ENCODE measurements around the gene NCBP2L. TPM values are rescaled to one million over a fixed set of nuclear protein-coding genes. Genes with fewer than 3 reads are reported as not detected.

The NCBP2L gene
- total RNA-seq, 4 donors from 2014 or later = not detected

DNA sequence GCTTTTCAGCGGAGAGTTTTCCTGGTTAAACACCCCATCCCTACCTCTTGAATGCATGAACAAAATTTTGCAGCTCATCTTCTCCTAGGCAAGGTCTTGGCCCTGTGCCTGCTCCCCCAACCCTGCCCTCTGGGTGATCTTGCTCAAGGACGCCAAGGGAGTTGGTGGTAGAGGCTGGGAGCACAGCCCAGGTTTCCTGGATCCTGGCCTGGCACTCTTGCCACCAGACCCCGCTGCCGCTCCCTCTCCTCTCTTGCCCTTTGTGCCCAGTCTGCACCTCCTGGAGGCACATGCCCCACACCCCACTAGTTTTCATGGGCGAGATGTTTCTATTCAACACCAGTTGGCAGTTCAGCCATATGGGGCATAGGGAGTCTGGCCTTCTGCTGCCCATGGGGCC lies 39.3 kb upstream of the NCBP2L start:
- H3K9me3 ChIP-seq = no peaks in the 10 kb centered on the region
- H3K36me3 ChIP-seq = no peaks in the 10 kb centered on the region
- DNase-seq (ENCODE audit: extremely low spot score) = no peak
- no peak overlapping the region for H3K4me3 ChIP-seq
- H3K27me3 ChIP-seq = no peaks in the 10 kb centered on the region
- H3K4me1 ChIP-seq = peaks cover 76 to 96% (median 88%) of the 10 kb centered on the region in 4 donors
- no peak for TF ChIP-seq EP300 (IDR thresholded peaks at IDR 0.05)
- TF ChIP-seq, protein P1, sequence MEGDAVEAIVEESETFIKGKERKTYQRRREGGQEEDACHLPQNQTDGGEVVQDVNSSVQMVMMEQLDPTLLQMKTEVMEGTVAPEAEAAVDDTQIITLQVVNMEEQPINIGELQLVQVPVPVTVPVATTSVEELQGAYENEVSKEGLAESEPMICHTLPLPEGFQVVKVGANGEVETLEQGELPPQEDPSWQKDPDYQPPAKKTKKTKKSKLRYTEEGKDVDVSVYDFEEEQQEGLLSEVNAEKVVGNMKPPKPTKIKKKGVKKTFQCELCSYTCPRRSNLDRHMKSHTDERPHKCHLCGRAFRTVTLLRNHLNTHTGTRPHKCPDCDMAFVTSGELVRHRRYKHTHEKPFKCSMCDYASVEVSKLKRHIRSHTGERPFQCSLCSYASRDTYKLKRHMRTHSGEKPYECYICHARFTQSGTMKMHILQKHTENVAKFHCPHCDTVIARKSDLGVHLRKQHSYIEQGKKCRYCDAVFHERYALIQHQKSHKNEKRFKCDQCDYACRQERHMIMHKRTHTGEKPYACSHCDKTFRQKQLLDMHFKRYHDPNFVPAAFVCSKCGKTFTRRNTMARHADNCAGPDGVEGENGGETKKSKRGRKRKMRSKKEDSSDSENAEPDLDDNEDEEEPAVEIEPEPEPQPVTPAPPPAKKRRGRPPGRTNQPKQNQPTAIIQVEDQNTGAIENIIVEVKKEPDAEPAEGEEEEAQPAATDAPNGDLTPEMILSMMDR (IDR thresholded peaks at IDR 0.05) = no peak
- no peak for TF ChIP-seq POLR2A (IDR thresholded peaks at IDR 0.05; ENCODE audit: low read depth)
- TF ChIP-seq POLR2AphosphoS5 (IDR thresholded peaks at IDR 0.05) = no peak
- intact Hi-C loops (cut with DNase I) = no loop called here
- WGBS = 100% methylated on average over 1 of the region's 5 CpGs
- peak overlapping the region; percentile 35 to 92 (median 39) for H3K27ac ChIP-seq (replicated peaks in 1 of 4)

DNA sequence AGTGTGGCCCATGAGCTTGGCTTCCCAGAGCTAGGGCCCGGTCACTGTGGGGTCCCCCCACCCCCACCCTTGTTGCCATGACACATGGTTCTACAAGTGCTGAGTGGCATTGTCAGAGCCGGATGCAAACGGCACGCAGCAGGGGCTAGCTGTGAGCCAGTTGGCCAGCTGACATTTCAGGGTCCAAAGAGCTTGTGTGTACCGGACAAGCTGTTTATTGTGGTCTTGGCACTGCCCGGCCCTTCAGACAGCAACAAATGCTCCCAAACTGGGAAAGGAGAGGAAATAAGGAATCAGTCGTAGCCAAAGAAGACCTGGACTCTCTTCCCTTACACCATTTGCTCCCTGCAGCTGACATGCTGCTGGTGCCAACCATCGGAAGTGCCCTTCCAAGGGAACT lies 38.8 kb upstream of the NCBP2L start:
- no peaks in the 10 kb centered on the region for H3K27me3 ChIP-seq
- no peaks in the 10 kb centered on the region for H3K9me3 ChIP-seq
- H3K4me1 ChIP-seq = peaks cover 78 to 96% (median 89%) of the 10 kb centered on the region in 4 donors
- intact Hi-C loops (cut with DNase I) = no loop called here
- peak overlapping the region; percentile 35 to 92 (median 39) for H3K27ac ChIP-seq (replicated peaks in 1 of 4)
- no peaks in the 10 kb centered on the region for H3K36me3 ChIP-seq
- TF ChIP-seq EP300 (IDR thresholded peaks at IDR 0.05) = no peak
- TF ChIP-seq POLR2AphosphoS5 (IDR thresholded peaks at IDR 0.05) = no peak
- TF ChIP-seq POLR2A (IDR thresholded peaks at IDR 0.05; ENCODE audit: low read depth) = no peak
- TF ChIP-seq, protein P1 (IDR thresholded peaks at IDR 0.05) = no peak
- DNase-seq (ENCODE audit: extremely low spot score) = no peak
- H3K4me3 ChIP-seq = no peak overlapping the region
- 94% methylated on average over 8 of the region's 8 CpGs for WGBS

DNA sequence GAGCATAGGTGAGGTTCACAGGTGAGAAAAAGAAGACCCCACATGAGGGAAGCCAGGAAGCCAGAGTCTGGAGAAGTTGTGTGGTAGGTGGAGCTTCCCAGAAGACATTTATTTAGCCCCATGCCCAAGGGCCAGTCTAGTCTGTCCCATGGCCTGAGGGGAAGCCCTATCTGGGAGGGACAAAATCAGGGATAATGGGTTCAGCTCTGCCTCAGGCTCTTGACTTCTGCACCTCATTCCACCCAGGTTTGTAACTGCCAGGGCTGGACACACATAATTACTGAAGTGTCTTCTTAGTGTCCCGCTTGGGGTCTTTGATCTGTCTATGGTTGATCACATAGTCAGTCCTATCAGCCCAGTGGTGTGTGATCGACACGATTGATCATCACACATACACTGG lies 38.0 kb upstream of the NCBP2L start:
- intact Hi-C loops (cut with DNase I) = no loop called here
- H3K9me3 ChIP-seq = no peaks in the 10 kb centered on the region
- H3K36me3 ChIP-seq = no peaks in the 10 kb centered on the region
- TF ChIP-seq, protein P1 (IDR thresholded peaks at IDR 0.05) = no peak
- TF ChIP-seq POLR2AphosphoS5 (IDR thresholded peaks at IDR 0.05) (no peak), POLR2A (IDR thresholded peaks at IDR 0.05; ENCODE audit: low read depth) (no peak), EP300 (IDR thresholded peaks at IDR 0.05) (no peak)
- no peak for DNase-seq (ENCODE audit: extremely low spot score)
- H3K27ac ChIP-seq (replicated peaks in 1 of 4) = peak overlapping the region; percentile 15 to 92 (median 90)
- H3K27me3 ChIP-seq = no peaks in the 10 kb centered on the region
- H3K4me3 ChIP-seq = no peak overlapping the region
- WGBS = 100% methylated on average over 1 of the region's 3 CpGs
- peaks cover 78 to 96% (median 86%) of the 10 kb centered on the region in 4 donors for H3K4me1 ChIP-seq

DNA sequence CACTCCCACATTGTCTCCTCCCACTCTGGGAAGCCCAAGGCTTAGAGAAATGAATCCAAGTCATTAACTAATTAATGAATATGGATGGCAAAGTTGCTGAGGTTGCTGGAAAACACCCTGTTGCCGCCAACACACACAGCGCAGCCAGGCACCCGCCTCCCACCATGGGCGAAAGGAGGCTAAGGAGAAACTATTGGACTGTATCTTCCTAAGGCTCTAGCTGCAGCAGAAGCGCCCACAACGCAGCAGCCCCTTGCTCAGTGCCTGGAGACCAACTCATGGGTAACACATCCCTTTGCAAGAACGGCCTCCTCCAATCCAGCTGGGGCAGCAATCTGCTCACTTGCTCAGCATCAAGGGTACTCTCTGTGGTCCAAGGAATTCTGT lies 36.1 kb upstream of the NCBP2L start:
- Histone ChIP-seq H3K27me3 (no peaks in the 10 kb centered on the region), H3K36me3 (no peaks in the 10 kb centered on the region), H3K9me3 (no peaks in the 10 kb centered on the region), H3K4me3 (peak overlapping the region in 3 of 4 donors; percentile 32 to 47 (median 35)), H3K4me1 (peaks cover 82 to 97% (median 88%) of the 10 kb centered on the region in 4 donors), H3K27ac (replicated peaks in 1 of 4) (peak overlapping the region; percentile 88 to 92 (median 92))
- WGBS = 33% methylated on average over 1 of the region's 7 CpGs
- no peak for DNase-seq (ENCODE audit: extremely low spot score)
- TF ChIP-seq POLR2AphosphoS5 (IDR thresholded peaks at IDR 0.05) (no peak), POLR2A (IDR thresholded peaks at IDR 0.05; ENCODE audit: low read depth) (no peak), EP300 (IDR thresholded peaks at IDR 0.05) (no peak)
- TF ChIP-seq, protein P1 (IDR thresholded peaks at IDR 0.05) = no peak
- intact Hi-C loops (cut with DNase I) = no loop called here

DNA sequence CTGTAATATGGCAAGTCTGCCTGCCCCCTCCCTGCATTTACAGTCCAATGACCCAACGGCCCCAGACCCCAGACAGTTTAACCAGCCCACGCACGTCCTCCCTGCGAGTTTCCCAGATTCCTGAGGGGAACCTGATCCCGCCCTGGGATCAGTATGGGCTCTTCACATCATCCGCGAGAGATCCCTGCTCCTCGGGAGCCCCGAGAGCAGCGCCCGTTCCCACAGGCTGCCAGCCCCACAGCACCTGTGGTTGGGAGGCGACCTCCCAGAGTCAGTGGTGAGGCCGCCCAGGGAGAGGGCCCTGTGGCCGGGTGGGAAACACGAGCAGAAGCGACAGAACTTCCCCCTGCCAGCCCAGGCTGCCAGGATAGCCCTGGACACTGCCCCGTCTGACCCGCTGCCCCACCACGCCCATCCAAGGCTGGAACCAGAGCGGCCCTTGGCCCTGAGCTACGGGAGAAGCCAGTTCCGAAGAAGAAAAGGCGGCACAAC lies 34.8 kb upstream of the NCBP2L start:
- H3K27me3 ChIP-seq = no peaks in the 10 kb centered on the region
- H3K27ac ChIP-seq (replicated peaks in 1 of 4) = peak overlapping the region; percentile 88 to 92 (median 92)
- no peaks in the 10 kb centered on the region for H3K9me3 ChIP-seq
- intact Hi-C loops (cut with DNase I) = no loop called here
- TF ChIP-seq POLR2A (IDR thresholded peaks at IDR 0.05; ENCODE audit: low read depth) (no peak), EP300 (IDR thresholded peaks at IDR 0.05) (no peak)
- TF ChIP-seq, protein P1 (IDR thresholded peaks at IDR 0.05) = no peak
- H3K4me1 ChIP-seq = peaks cover 79 to 96% (median 87%) of the 10 kb centered on the region in 4 donors
- 49% methylated on average over 22 of the region's 23 CpGs for WGBS
- peak overlapping the region; percentile 32 to 47 (median 37) for H3K4me3 ChIP-seq
- DNase-seq (ENCODE audit: extremely low spot score) = no peak
- H3K36me3 ChIP-seq = no peaks in the 10 kb centered on the region

All from esophagus muscularis mucosa (tissue), 4 donors.